ENCODE data around the gene RBM17. TPM values are rescaled to one million over a fixed set of nuclear protein-coding genes. Genes with fewer than 3 reads are reported as not detected.

Gene RBM17
- total and polyA plus RNA-seq, 9 donors: 56.2 to 94.4 (median 70.3) TPM

- intact Hi-C loops (cut with DNase I): loop anchor here in 3 of 4 donors (5.0 to 10.0 kb wide), 3 partner anchors 85 to 285 kb away; partner anchors contain the start of gene PFKFB3 (in 3 of the 3)
- TF ChIP-seq CTCF (IDR thresholded peaks at IDR 0.05) (no peak), POLR2A (IDR thresholded peaks at IDR 0.05) (no peak), EP300 (IDR thresholded peaks at IDR 0.05) (no peak)
- Histone ChIP-seq H3K4me3 (no peak overlapping the region), H3K27ac (peak overlapping the region in 1 of 2 donors; percentile 32), H3K27me3 (no peaks in the 10 kb centered on the region), H3K36me3 (no peaks in the 10 kb centered on the region), H3K9me3 (no peaks in the 10 kb centered on the region), H3K4me1 (ENCODE audit: insufficient read depth) (peaks cover 3% of the 10 kb centered on the region)
- DNase-seq: no peak
- 39 to 71% (median 65%) methylated on average over 1 of the region's 1 CpG for WGBS, 3 donors
Observed at GRCh38 chr10:6116806-6117205, 28.0 kb downstream of the RBM17 start.

GRCh38 chr10:6117711-6118110 is 28.9 kb downstream of the RBM17 start:
- 88 to 94% (median 93%) methylated on average over 11 of the region's 11 CpGs for WGBS, 3 donors
- no peak overlapping the region for H3K4me3 ChIP-seq
- intact Hi-C loops (cut with DNase I): loop anchor here in 3 of 4 donors (5.0 to 10.0 kb wide), 3 partner anchors 85 to 285 kb away; partner anchors contain the start of gene PFKFB3 (in 3 of the 3)
- H3K4me1 ChIP-seq (ENCODE audit: insufficient read depth): peaks cover 7% of the 10 kb centered on the region
- TF ChIP-seq EP300 (IDR thresholded peaks at IDR 0.05): no peak
- TF ChIP-seq POLR2A (IDR thresholded peaks at IDR 0.05): no peak
- TF ChIP-seq CTCF (IDR thresholded peaks at IDR 0.05): no peak
- no peak overlapping the region for H3K27ac ChIP-seq
- H3K27me3 ChIP-seq: no peaks in the 10 kb centered on the region
- DNase-seq: no peak
- no peaks in the 10 kb centered on the region for H3K36me3 ChIP-seq
- H3K9me3 ChIP-seq: no peaks in the 10 kb centered on the region

- no peak for TF ChIP-seq EP300 (IDR thresholded peaks at IDR 0.05)
- TF ChIP-seq CTCF (IDR thresholded peaks at IDR 0.05): no peak
- no peak for TF ChIP-seq POLR2A (IDR thresholded peaks at IDR 0.05)
- no peak for DNase-seq
- Histone ChIP-seq H3K36me3 (no peaks in the 10 kb centered on the region), H3K9me3 (no peaks in the 10 kb centered on the region), H3K27me3 (no peaks in the 10 kb centered on the region), H3K4me1 (ENCODE audit: insufficient read depth) (peaks cover 8% of the 10 kb centered on the region), H3K4me3 (no peak overlapping the region), H3K27ac (no peak overlapping the region)
- intact Hi-C loops (cut with DNase I): loop anchor here in 3 of 4 donors (5.0 to 10.0 kb wide), 3 partner anchors 83 to 283 kb away; partner anchors contain the start of gene PFKFB3 (in 3 of the 3)
- 67 to 82% (median 75%) methylated on average over 5 of the region's 5 CpGs for WGBS, 3 donors
Observed at GRCh38 chr10:6119423-6119822, 30.6 kb downstream of the RBM17 start.

GRCh38 chr10:6119962-6120361 is 31.1 kb downstream of the RBM17 start:
- Histone ChIP-seq H3K27me3 (no peaks in the 10 kb centered on the region), H3K4me3 (no peak overlapping the region), H3K9me3 (no peaks in the 10 kb centered on the region), H3K36me3 (no peaks in the 10 kb centered on the region), H3K4me1 (ENCODE audit: insufficient read depth) (peaks cover 8% of the 10 kb centered on the region), H3K27ac (peak overlapping the region in 1 of 2 donors; percentile 67)
- no peak for DNase-seq
- 86 to 90% (median 87%) methylated on average over 13 of the region's 13 CpGs for WGBS, 3 donors
- intact Hi-C loops (cut with DNase I): loop anchor here in 3 of 4 donors (5.0 to 10.0 kb wide), 3 partner anchors 82 to 282 kb away; partner anchors contain the start of gene PFKFB3 (in 3 of the 3)
- no peak for TF ChIP-seq CTCF (IDR thresholded peaks at IDR 0.05)
- no peak for TF ChIP-seq POLR2A (IDR thresholded peaks at IDR 0.05)
- no peak for TF ChIP-seq EP300 (IDR thresholded peaks at IDR 0.05)
